BLaER1 (cell line): ENCODE data around the gene HPD.

ENCODE experiments used
- H3K27ac ChIP-seq: shearing (Covaris generic); formaldehyde crosslinking; 2 replicates; pipeline ENCODE4 v1.8.1; 2022
- H3K27me3 ChIP-seq: shearing (Covaris generic); formaldehyde crosslinking; 2 replicates; pipeline ENCODE4 v1.8.1; 2022
- H3K36me3 ChIP-seq: shearing (Covaris generic); formaldehyde crosslinking; 2 replicates; pipeline ENCODE4 v1.8.1; 2022
- H3K4me1 ChIP-seq: shearing (Covaris generic); formaldehyde crosslinking; 2 replicates; pipeline ENCODE4 v1.8.1; 2022
- H3K4me2 ChIP-seq: shearing (Covaris generic); formaldehyde crosslinking; 2 replicates; pipeline ENCODE4 v1.8.1; 2022
- H3K4me3 ChIP-seq: shearing (Covaris generic); formaldehyde crosslinking; 2 replicates; pipeline ENCODE4 v1.8.1; 2022
- H3K9ac ChIP-seq: shearing (Covaris generic); formaldehyde crosslinking; 2 replicates; pipeline ENCODE4 v1.8.1; 2022
- H3K9me3 ChIP-seq: shearing (Covaris generic); formaldehyde crosslinking; 2 replicates; pipeline ENCODE4 v1.8.1; 2022
- H4K20me1 ChIP-seq: shearing (Covaris generic); formaldehyde crosslinking; 2 replicates; pipeline ENCODE4 v1.8.1; 2022
- Cebpa-rat ChIP-seq: shearing (Covaris generic); IDR thresholded peaks from 2 replicates; pipeline ENCODE4 v1.8.1; 2022

Gene HPD

GRCh38 chr12:121843236-121843982 is 15.2 kb downstream of the HPD start:
- Histone ChIP-seq H3K4me1 (peaks cover 21% of the 10 kb centered on the region), H3K36me3 (no peaks in the 10 kb centered on the region), H3K27ac (no peak overlapping the region), H4K20me1 (no peaks in the 10 kb centered on the region), H3K9ac (no peak overlapping the region), H3K27me3 (no peaks in the 10 kb centered on the region), H3K9me3 (no peaks in the 10 kb centered on the region), H3K4me2 (no peak overlapping the region), H3K4me3 (no peak overlapping the region)
- TF ChIP-seq Cebpa-rat, result no peak

- no peaks in the 10 kb centered on the region for H3K36me3 ChIP-seq
- no peaks in the 10 kb centered on the region for H3K9me3 ChIP-seq
- no peaks in the 10 kb centered on the region for H4K20me1 ChIP-seq
- peaks cover 16% of the 10 kb centered on the region for H3K4me1 ChIP-seq
- TF ChIP-seq Cebpa-rat, result no peak
- peak overlapping the region; percentile 74 for H3K4me3 ChIP-seq
- H3K27me3 ChIP-seq, result no peaks in the 10 kb centered on the region
- H3K9ac ChIP-seq, result peak overlapping the region; percentile 85
- peak overlapping the region; percentile 74 for H3K27ac ChIP-seq
- peak overlapping the region; percentile 98 for H3K4me2 ChIP-seq
Measured at GRCh38 chr12:121839993-121840761, 18.5 kb downstream of the HPD start.

DNA sequence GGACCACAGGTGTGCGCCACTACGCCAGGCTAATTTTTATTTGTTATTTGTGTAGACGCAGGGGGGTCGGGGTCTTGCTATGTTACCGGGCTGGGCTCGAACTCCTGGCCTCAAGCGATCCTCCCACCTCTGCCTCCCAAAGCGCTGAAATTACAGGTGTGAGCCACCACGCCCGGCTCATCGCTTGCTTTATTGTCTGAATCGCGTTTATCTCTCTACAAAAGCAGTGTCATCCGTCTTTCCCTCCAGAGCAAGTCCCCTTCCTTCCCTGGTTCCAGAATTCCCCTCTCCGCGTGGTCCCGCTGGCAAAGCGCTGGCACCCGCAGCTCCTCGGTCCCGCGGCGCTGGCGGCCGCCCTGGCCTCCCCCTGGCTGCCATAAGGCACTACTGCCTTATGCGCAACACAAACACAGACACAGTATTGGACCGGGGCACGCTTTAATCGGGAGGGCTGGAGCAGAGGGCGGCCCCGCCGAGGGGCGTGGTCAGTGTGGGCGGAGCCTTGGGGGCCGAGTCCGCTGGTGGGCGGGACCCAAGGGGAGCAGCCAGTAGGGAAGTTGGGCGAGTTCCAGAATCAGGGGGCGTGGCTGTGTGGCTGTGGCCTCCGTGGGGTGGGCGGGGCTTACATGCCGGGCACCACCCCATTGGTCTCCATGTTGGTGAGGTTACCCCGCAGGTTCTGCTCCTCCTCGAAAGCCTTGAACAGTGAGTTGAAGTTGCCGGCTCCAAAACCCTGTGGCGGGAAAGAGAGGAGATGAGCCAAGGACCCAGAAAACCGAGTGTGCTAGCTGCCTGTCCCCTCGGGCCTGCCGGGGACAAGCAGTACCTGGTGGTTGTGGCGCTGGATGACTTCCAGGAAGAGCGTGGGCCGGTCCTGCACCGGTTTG is 19.3 kb downstream of the HPD start:
- H4K20me1 ChIP-seq, result no peaks in the 10 kb centered on the region
- H3K36me3 ChIP-seq, result no peaks in the 10 kb centered on the region
- no peaks in the 10 kb centered on the region for H3K27me3 ChIP-seq
- TF ChIP-seq Cebpa-rat, result no peak
- H3K4me3 ChIP-seq, result peak overlapping the region; percentile 74
- peak overlapping the region; percentile 85 for H3K9ac ChIP-seq
- peaks cover 16% of the 10 kb centered on the region for H3K4me1 ChIP-seq
- H3K9me3 ChIP-seq, result no peaks in the 10 kb centered on the region
- H3K27ac ChIP-seq, result peak overlapping the region; percentile 74
- peak overlapping the region; percentile 98 for H3K4me2 ChIP-seq

DNA sequence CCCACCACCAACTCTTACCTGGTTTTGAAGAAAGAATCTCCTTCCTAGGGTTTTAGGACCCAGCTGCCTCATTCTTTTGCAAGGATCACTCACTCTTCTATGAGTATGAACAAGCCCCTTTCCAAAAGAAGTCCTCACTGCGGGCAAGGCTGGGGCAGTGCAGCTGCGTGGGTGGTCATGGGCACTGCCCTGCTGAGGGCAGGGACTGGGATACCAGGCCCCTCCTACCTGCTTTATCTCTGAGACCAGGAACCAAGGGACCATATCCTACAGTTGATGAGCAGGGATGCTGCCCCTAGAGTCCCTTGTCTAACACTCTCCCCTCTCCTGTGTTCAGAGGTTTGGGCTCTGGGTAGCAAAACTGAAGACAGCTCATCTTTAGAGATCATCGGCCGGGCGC is 20.5 kb downstream of the HPD start:
- H3K9me3 ChIP-seq, result no peaks in the 10 kb centered on the region
- no peak overlapping the region for H3K4me3 ChIP-seq
- no peak for TF ChIP-seq Cebpa-rat
- peaks cover 16% of the 10 kb centered on the region for H3K4me1 ChIP-seq
- no peaks in the 10 kb centered on the region for H3K27me3 ChIP-seq
- no peak overlapping the region for H3K27ac ChIP-seq
- H3K36me3 ChIP-seq, result 0 out of 2 replicates have a peak, but pooled peaks cover under 1% of the 10 kb centered on the region
- H3K9ac ChIP-seq, result no peak overlapping the region
- peaks cover 3% of the 10 kb centered on the region; the same call in 1 of the 2 replicates for H4K20me1 ChIP-seq
- no peak overlapping the region for H3K4me2 ChIP-seq

DNA sequence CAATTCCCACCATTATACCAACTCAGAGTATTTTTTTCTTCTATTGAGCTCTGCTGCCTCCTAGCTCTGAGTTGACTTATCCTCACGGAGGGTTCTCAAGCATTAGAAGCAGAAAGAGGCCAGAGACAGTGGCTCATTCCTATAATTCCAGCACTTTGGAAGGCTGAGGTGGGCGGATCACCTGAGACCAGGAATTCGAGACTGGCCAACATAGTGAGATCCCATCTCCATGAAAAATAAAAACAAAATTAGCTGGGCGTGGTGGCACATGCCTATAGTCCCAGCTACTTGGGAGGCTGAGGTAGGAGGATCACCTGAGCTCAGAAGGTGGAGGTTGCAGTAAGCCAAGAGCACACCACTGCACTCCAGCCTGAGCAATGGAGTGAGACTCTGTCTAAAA is 21.0 kb downstream of the HPD start:
- no peaks in the 10 kb centered on the region for H3K9me3 ChIP-seq
- no peak overlapping the region for H3K9ac ChIP-seq
- peaks cover 5% of the 10 kb centered on the region; the same call in 1 of the 2 replicates for H3K36me3 ChIP-seq
- no peak overlapping the region for H3K4me3 ChIP-seq
- TF ChIP-seq Cebpa-rat, result no peak
- no peak overlapping the region for H3K27ac ChIP-seq
- peaks cover 16% of the 10 kb centered on the region for H3K4me1 ChIP-seq
- H3K27me3 ChIP-seq, result no peaks in the 10 kb centered on the region
- H3K4me2 ChIP-seq, result no peak overlapping the region
- peaks cover 8% of the 10 kb centered on the region; the same call in 1 of the 2 replicates for H4K20me1 ChIP-seq

GRCh38 chr12:121831571-121832245 is 27.0 kb downstream of the HPD start:
- H3K27me3 ChIP-seq, result no peaks in the 10 kb centered on the region

GRCh38 chr12:121830588-121831265 is 27.9 kb downstream of the HPD start:
- TF ChIP-seq Cebpa-rat, result no peak
- Histone ChIP-seq H3K9me3 (no peaks in the 10 kb centered on the region), H4K20me1 (peaks cover 48% of the 10 kb centered on the region), H3K4me3 (no peak overlapping the region), H3K27me3 (no peaks in the 10 kb centered on the region), H3K9ac (no peak overlapping the region), H3K4me1 (no peaks in the 10 kb centered on the region), H3K27ac (no peak overlapping the region), H3K4me2 (no peak overlapping the region), H3K36me3 (peaks cover 74% of the 10 kb centered on the region)

More at GRCh38 chr12:121831571-121832245, 27.0 kb downstream of the HPD start:
- Histone ChIP-seq H3K27ac (no peak overlapping the region), H3K36me3 (peaks cover 64% of the 10 kb centered on the region), H3K4me2 (no peak overlapping the region), H3K4me3 (no peak overlapping the region), H3K4me1 (no peaks in the 10 kb centered on the region), H3K9ac (no peak overlapping the region), H3K9me3 (no peaks in the 10 kb centered on the region), H4K20me1 (peaks cover 48% of the 10 kb centered on the region)
- no peak for TF ChIP-seq Cebpa-rat

DNA sequence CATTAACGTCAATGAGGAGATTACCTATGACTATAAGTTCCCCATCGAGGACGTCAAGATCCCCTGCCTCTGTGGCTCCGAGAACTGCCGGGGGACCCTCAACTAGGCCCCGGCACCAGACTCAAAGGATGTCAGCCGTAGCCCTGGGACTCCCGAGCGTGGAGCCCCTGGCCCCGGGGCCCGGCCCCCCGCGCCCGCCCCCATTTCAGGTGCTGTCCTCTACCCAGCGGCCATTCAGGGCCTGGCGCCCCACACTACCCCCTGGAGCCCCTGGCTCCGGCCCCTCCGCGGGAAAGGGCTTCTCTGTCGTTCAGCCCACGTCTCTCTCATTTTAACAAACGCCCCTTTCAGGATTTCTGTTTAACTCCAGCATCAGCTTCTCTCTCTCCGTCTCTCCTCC is 28.5 kb downstream of the HPD start:
- Histone ChIP-seq H3K4me1 (no peaks in the 10 kb centered on the region), H4K20me1 (peaks cover 49% of the 10 kb centered on the region), H3K4me3 (no peak overlapping the region), H3K36me3 (peaks cover 80% of the 10 kb centered on the region), H3K27ac (no peak overlapping the region), H3K9ac (no peak overlapping the region), H3K27me3 (no peaks in the 10 kb centered on the region), H3K9me3 (no peaks in the 10 kb centered on the region), H3K4me2 (no peak overlapping the region)
- no peak for TF ChIP-seq Cebpa-rat
